Activated T-helper 2 cell treated with anti-CD3 and anti-CD28 coated beads, Interferon-gamma antibody, Interleukin-2, Interleukin-4, amounts not matched to agents 10 μg/mL and 5 μg/mL and 100 μg/mL, durations not matched to agents 14 hours and 24 hours and 36 hours (primary cell): Measurements from ENCODE around the gene ZBTB21. TPM values are rescaled to one million over a fixed set of nuclear protein-coding genes. Genes with fewer than 3 reads are reported as not detected.
A peak's percentile ranks its signal among the peaks of the same experiment; 100 is the strongest.

ENCODE experiments used
- DNase-seq: peaks from one replicate; pipeline ENCODE4 v3.0.0; 2021; ENCODE audit warnings: low spot score
- H3K27ac Mint-ChIP-seq: one replicate; pipeline ENCODE4 v1.8.0; 2021; ENCODE audit warnings: mixed read lengths
- H3K27me3 Mint-ChIP-seq: one replicate; pipeline ENCODE4 v1.8.0; 2021; ENCODE audit warnings: low read depth, mixed read lengths
- H3K36me3 Mint-ChIP-seq: one replicate; pipeline ENCODE4 v1.8.0; 2021; ENCODE audit warnings: low read depth, mixed read lengths
- H3K4me1 Mint-ChIP-seq: one replicate; pipeline ENCODE4 v1.8.0; 2021; ENCODE audit warnings: low read depth, mixed read lengths
- H3K4me3 Mint-ChIP-seq: one replicate; pipeline ENCODE4 v1.8.0; 2021; ENCODE audit warnings: low read depth, mild to moderate bottlenecking, moderate library complexity, mixed read lengths
- H3K9me3 Mint-ChIP-seq: one replicate; pipeline ENCODE4 v1.8.0; 2021; ENCODE audit warnings: mixed read lengths
- intact Hi-C: fragments of 100-400 bp; cut with micrococcal nuclease; formaldehyde crosslinking; loops from one replicate; pipeline ENCODE4 v1.15.1; 2023
- total RNA-seq: library from RNA; stranded (reverse); gene quantifications from 2 replicates; pipeline ENCODE4 v1.2.3, GENCODE V29; 2022

ZBTB21 gene
- total RNA-seq, 1 donor from 2014 or later: 24.5 TPM

- H3K27ac Mint-ChIP-seq: no peak overlapping the region
Measured at GRCh38 chr21:42025376-42026081, 15.4 kb upstream of the ZBTB21 start.

GRCh38 chr21:42022906-42023305 lies 12.7 kb upstream of the ZBTB21 start:
- Mint-ChIP-seq H3K27ac (no peak overlapping the region), H3K4me3 (no peak overlapping the region), H3K4me1 (no peaks in the 10 kb centered on the region), H3K36me3 (no peaks in the 10 kb centered on the region), H3K27me3 (peaks cover 9% of the 10 kb centered on the region), H3K9me3 (no peaks in the 10 kb centered on the region)
- DNase-seq: no peak
- intact Hi-C loops: no loop called here

More at GRCh38 chr21:42025376-42026081, 15.4 kb upstream of the ZBTB21 start:
- no peak for DNase-seq
- Mint-ChIP-seq H3K9me3 (no peaks in the 10 kb centered on the region), H3K4me3 (no peak overlapping the region), H3K27me3 (peaks cover 6% of the 10 kb centered on the region), H3K4me1 (no peaks in the 10 kb centered on the region), H3K36me3 (no peaks in the 10 kb centered on the region)
- intact Hi-C loops: no loop called here

GRCh38 chr21:42022091-42022430 lies 11.9 kb upstream of the ZBTB21 start:
- H3K36me3 Mint-ChIP-seq: no peaks in the 10 kb centered on the region
- no peaks in the 10 kb centered on the region for H3K9me3 Mint-ChIP-seq
- no peaks in the 10 kb centered on the region for H3K4me1 Mint-ChIP-seq
- intact Hi-C loops: no loop called here
- no peak overlapping the region for H3K4me3 Mint-ChIP-seq
- H3K27ac Mint-ChIP-seq: no peak overlapping the region
- H3K27me3 Mint-ChIP-seq: peaks cover 9% of the 10 kb centered on the region
- no peak for DNase-seq

- Mint-ChIP-seq H3K27ac (no peak overlapping the region), H3K4me3 (no peak overlapping the region), H3K27me3 (peaks cover 9% of the 10 kb centered on the region), H3K9me3 (no peaks in the 10 kb centered on the region), H3K36me3 (no peaks in the 10 kb centered on the region), H3K4me1 (no peaks in the 10 kb centered on the region)
- no peak for DNase-seq
- intact Hi-C loops: no loop called here
Measured at GRCh38 chr21:42021371-42022090, 11.4 kb upstream of the ZBTB21 start.

- Mint-ChIP-seq H3K27ac (no peak overlapping the region), H3K4me3 (no peak overlapping the region), H3K9me3 (peaks cover 4% of the 10 kb centered on the region), H3K27me3 (peaks cover 9% of the 10 kb centered on the region), H3K36me3 (no peaks in the 10 kb centered on the region), H3K4me1 (no peaks in the 10 kb centered on the region)
- no peak for DNase-seq
- intact Hi-C loops: no loop called here
Measured at GRCh38 chr21:42019706-42020105, 9.5 kb upstream of the ZBTB21 start.

GRCh38 chr21:42019101-42019605 lies 9.0 kb upstream of the ZBTB21 start:
- H3K27me3 Mint-ChIP-seq: peaks cover 5% of the 10 kb centered on the region
- H3K9me3 Mint-ChIP-seq: peaks cover 10% of the 10 kb centered on the region
- H3K36me3 Mint-ChIP-seq: no peaks in the 10 kb centered on the region
- H3K4me1 Mint-ChIP-seq: no peaks in the 10 kb centered on the region
- H3K4me3 Mint-ChIP-seq: no peak overlapping the region
- H3K27ac Mint-ChIP-seq: no peak overlapping the region
- intact Hi-C loops: no loop called here
- DNase-seq: no peak

GRCh38 chr21:42017022-42017421 lies 6.9 kb upstream of the ZBTB21 start:
- intact Hi-C loops: no loop called here
- Mint-ChIP-seq H3K4me1 (peaks cover 2% of the 10 kb centered on the region), H3K4me3 (no peak overlapping the region), H3K9me3 (peaks cover 11% of the 10 kb centered on the region), H3K27me3 (peaks cover 21% of the 10 kb centered on the region), H3K36me3 (peaks cover 6% of the 10 kb centered on the region), H3K27ac (no peak overlapping the region)
- no peak for DNase-seq

- Mint-ChIP-seq H3K36me3 (peaks cover 6% of the 10 kb centered on the region), H3K27me3 (peaks cover 21% of the 10 kb centered on the region), H3K27ac (no peak overlapping the region), H3K9me3 (peaks cover 11% of the 10 kb centered on the region), H3K4me3 (no peak overlapping the region), H3K4me1 (peaks cover 2% of the 10 kb centered on the region)
- DNase-seq: no peak
- intact Hi-C loops: no loop called here
Measured at GRCh38 chr21:42016364-42016985, 6.3 kb upstream of the ZBTB21 start.

- Mint-ChIP-seq H3K27ac (no peak overlapping the region), H3K4me3 (no peak overlapping the region), H3K27me3 (peaks cover 21% of the 10 kb centered on the region), H3K9me3 (peaks cover 11% of the 10 kb centered on the region), H3K36me3 (peaks cover 7% of the 10 kb centered on the region), H3K4me1 (peaks cover 3% of the 10 kb centered on the region)
- intact Hi-C loops: no loop called here
- no peak for DNase-seq
Measured at GRCh38 chr21:42013931-42014330, 3.8 kb upstream of the ZBTB21 start.

- Mint-ChIP-seq H3K9me3 (peaks cover 11% of the 10 kb centered on the region), H3K36me3 (peaks cover 9% of the 10 kb centered on the region), H3K27ac (no peak overlapping the region), H3K4me1 (peaks cover 5% of the 10 kb centered on the region), H3K27me3 (peaks cover 19% of the 10 kb centered on the region), H3K4me3 (no peak overlapping the region)
- intact Hi-C loops: no loop called here
- no peak for DNase-seq
Measured at GRCh38 chr21:42013376-42013775, 3.2 kb upstream of the ZBTB21 start.

- intact Hi-C loops: no loop called here
- H3K27me3 Mint-ChIP-seq: peaks cover 18% of the 10 kb centered on the region
- H3K4me1 Mint-ChIP-seq: peaks cover 8% of the 10 kb centered on the region
- peaks cover 12% of the 10 kb centered on the region for H3K36me3 Mint-ChIP-seq
- H3K27ac Mint-ChIP-seq: no peak overlapping the region
- H3K9me3 Mint-ChIP-seq: peaks cover 11% of the 10 kb centered on the region
- peak overlapping the region; percentile 38 for H3K4me3 Mint-ChIP-seq
- DNase-seq: no peak
Measured at GRCh38 chr21:42012763-42013329, 2.7 kb upstream of the ZBTB21 start.

- Mint-ChIP-seq H3K36me3 (peaks cover 17% of the 10 kb centered on the region), H3K27me3 (peaks cover 18% of the 10 kb centered on the region), H3K9me3 (peaks cover 11% of the 10 kb centered on the region), H3K4me3 (peak overlapping the region; percentile 38), H3K27ac (no peak overlapping the region), H3K4me1 (peaks cover 13% of the 10 kb centered on the region)
- DNase-seq: no peak
- intact Hi-C loops: no loop called here
Measured at GRCh38 chr21:42012344-42012743, 2.2 kb upstream of the ZBTB21 start.
